Panc1 (cell line): ENCODE measurements around the gene SYTL3. TPM values are rescaled to one million over a fixed set of nuclear protein-coding genes. Genes with fewer than 3 reads are reported as not detected.

Experiments used
- ATAC-seq: fragments of 200-7000 bp; cut with Tn5 transposase; 2 replicates; pipeline ENCODE4 v1.9.1; 2020; ENCODE audit warnings: mild to moderate bottlenecking, moderate library complexity
- BruUV-seq: library from RNA; stranded (reverse); fragments of 400-500 nt; replicated peaks from 2 replicates; lab custom pipeline; 2021; lab: Mats Ljungman, UMichigan
- CTCF ChIA-PET: fragments of 300-600 bp; sonication (Branson Sonifier 250); formaldehyde crosslinking; loops from one replicate; lab custom pipeline; 2022; ENCODE audit warnings: antibody characterized with exemption; lab: Charles Lee
- POLR2A ChIA-PET: fragments of 300-600 bp; sonication (Branson Sonifier 250); formaldehyde crosslinking; loops from one replicate; lab custom pipeline; 2022; ENCODE audit warnings: antibody characterized with exemption; lab: Charles Lee
- DNase-seq: peaks from one replicate; pipeline ENCODE4 v3.0.0-alpha.2; 2010; ENCODE audit warnings: low read depth, low spot score
- H3K27ac ChIP-seq: 2 replicates; pipeline ENCODE4 v1.5.1; 2011; ENCODE audit warnings: mild to moderate bottlenecking, low read length, inconsistent platforms
- H3K27me3 ChIP-seq: fragments of 200-500 bp; sonication (Bioruptor generic); 2 replicates; pipeline ENCODE4 v1.6.0; 2014; ENCODE audit warnings: low read length, inconsistent platforms; ENCODE audit not compliant: control insufficient read depth, insufficient read depth
- H3K36me3 ChIP-seq: fragments of 200-500 bp; sonication (Bioruptor generic); 2 replicates; pipeline ENCODE4 v1.5.1; 2014; ENCODE audit warnings: inconsistent platforms, mild to moderate bottlenecking, low read length, moderate library complexity; ENCODE audit not compliant: control insufficient read depth, insufficient read depth
- H3K4me1 ChIP-seq: 2 replicates; pipeline ENCODE4 v1.5.1; 2011; ENCODE audit warnings: inconsistent platforms, mild to moderate bottlenecking, low read length, moderate library complexity; ENCODE audit not compliant: control insufficient read depth, insufficient read depth
- H3K4me3 ChIP-seq, 2 experiments: 2 replicates each; pipeline ENCODE4 v1.5.1; 2011 to 2012; ENCODE audit warnings: low read depth in 2 of 2, low read length in 2 of 2, mild to moderate bottlenecking in 2 of 2, inconsistent platforms in 1 of 2, moderate library complexity in 1 of 2
- H3K9me3 ChIP-seq: fragments of 200-500 bp; sonication (Bioruptor generic); 2 replicates; pipeline ENCODE4 v1.5.1; 2014; ENCODE audit warnings: low read depth, mild to moderate bottlenecking, inconsistent platforms, low read length, moderate library complexity; ENCODE audit not compliant: control insufficient read depth, insufficient read depth
- CTCF ChIP-seq: fragments of 450-650 bp; IDR thresholded peaks from 2 replicates; pipeline ENCODE4 v1.5.1; 2017; ENCODE audit warnings: mild to moderate bottlenecking
- POLR2AphosphoS5 ChIP-seq: IDR thresholded peaks from 2 replicates; pipeline ENCODE4 v1.6.1; 2012; ENCODE audit warnings: mild to moderate bottlenecking, low read depth, low read length, moderate library complexity
- REST ChIP-seq, 2 experiments: IDR thresholded peaks; 2 replicates each; pipeline ENCODE4 v1.6.1; 2011 to 2012; ENCODE audit warnings: low read depth in 2 of 2, control low read depth in 1 of 2, low read length in 1 of 2, mild to moderate bottlenecking in 1 of 2, moderate library complexity in 1 of 2; ENCODE audit not compliant: insufficient read depth in 1 of 2
- SIN3A ChIP-seq: IDR thresholded peaks from 2 replicates; pipeline ENCODE4 v1.6.1; 2012; ENCODE audit warnings: low read depth, mild to moderate bottlenecking, low read length, moderate library complexity, borderline replicate concordance; ENCODE audit not compliant: insufficient read depth
- TCF7L2 ChIP-seq: IDR thresholded peaks from 2 replicates; pipeline ENCODE4 v1.6.1; 2011; ENCODE audit warnings: mild to moderate bottlenecking, low read depth, low read length, inconsistent platforms
- in situ Hi-C: cut with HindIII; loops from 2 replicates; pipeline ENCODE4 v1.10.0; 2016; ENCODE audit warnings: low sequenced_read_pairs, low pct_unique_long_range_greater_than_20kb
- intact Hi-C: fragments of 100-400 bp; cut with micrococcal nuclease; formaldehyde crosslinking; loops from one replicate; pipeline ENCODE4 v1.10.0; 2022; ENCODE audit not compliant: unreplicated experiment
- total RNA-seq: library from RNA; stranded (reverse); gene quantifications from one replicate; pipeline ENCODE4 v1.2.1, GENCODE V29; 2021; ENCODE audit not compliant: unreplicated experiment

Gene SYTL3
- total RNA-seq, 1 experiment from 2014 or later = 1.4 TPM

DNA sequence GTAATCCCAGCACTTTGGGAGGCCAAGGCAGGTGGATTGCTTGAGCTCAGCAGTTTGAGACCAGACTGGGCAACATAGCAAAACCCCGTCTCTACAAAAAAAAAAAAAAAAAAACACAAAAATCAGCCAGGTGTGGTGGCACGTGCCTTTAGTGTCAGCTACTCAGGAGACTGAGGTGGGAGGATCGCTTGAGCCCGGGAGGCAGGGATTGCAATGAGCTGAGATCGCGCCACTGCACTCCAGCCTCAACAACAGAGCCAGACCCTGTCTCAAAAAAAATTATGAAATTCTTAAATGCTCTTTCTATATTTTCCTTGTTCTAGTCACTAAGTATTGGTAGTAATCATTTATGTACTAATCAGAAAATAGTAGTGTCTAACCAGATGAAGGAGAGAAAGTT, 30.6 kb downstream of the SYTL3 start:
- no peak for ATAC-seq
- Histone ChIP-seq H3K4me3 (no peak overlapping the region), H3K36me3 (no peaks in the 10 kb centered on the region), H3K27ac (no peak overlapping the region), H3K27me3 (no peaks in the 10 kb centered on the region), H3K9me3 (no peaks in the 10 kb centered on the region), H3K4me1 (no peaks in the 10 kb centered on the region; the same call in 1 of the 2 replicates)
- ChIA-PET CTCF (interaction anchor here (0.6 kb wide), 1 partner anchor 11 kb away, joined by 4 read pairs; no protein-coding TSS in a partner anchor), POLR2A (no interaction called here)
- intact Hi-C loops = no loop called here
- no peak for TF ChIP-seq REST (IDR thresholded peaks at IDR 0.05; ENCODE audit: insufficient read depth in 1 of 2, low read depth in 2 of 2, low read length in 1 of 2)
- no peak for TF ChIP-seq SIN3A
- no peak for TF ChIP-seq TCF7L2
- TF ChIP-seq CTCF = no peak
- no peak for TF ChIP-seq POLR2AphosphoS5
- BruUV-seq = no TSS peak
- DNase-seq = no peak
- in situ Hi-C loops = no loop called here

DNA sequence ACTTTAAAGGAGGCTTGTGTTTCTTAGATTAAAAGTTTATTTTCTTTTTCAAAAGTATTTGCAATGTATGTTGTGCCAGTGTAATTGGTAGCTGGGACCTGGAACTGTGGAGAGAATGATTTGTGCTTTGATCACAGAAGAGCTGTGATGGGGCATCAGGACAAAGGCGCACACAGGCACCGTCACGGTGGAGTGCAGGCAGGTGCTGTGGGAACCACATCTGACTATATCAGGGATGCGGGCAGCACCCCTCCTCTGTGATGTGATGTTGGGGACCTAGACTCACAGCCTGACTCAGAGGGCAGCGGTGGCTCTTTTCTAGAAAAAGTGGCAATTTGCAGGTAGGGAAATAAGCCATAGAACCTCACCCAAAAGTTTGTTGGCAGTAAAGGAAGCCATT, 34.5 kb downstream of the SYTL3 start:
- ChIA-PET CTCF (no interaction called here), POLR2A (no interaction called here)
- TF ChIP-seq REST (IDR thresholded peaks at IDR 0.05; ENCODE audit: insufficient read depth in 1 of 2, low read depth in 2 of 2, low read length in 1 of 2) = no peak
- TF ChIP-seq SIN3A = no peak
- TF ChIP-seq TCF7L2 = no peak
- no peak for TF ChIP-seq POLR2AphosphoS5
- TF ChIP-seq CTCF = no peak
- no peak for DNase-seq
- H3K36me3 ChIP-seq = no peaks in the 10 kb centered on the region
- H3K27me3 ChIP-seq = no peaks in the 10 kb centered on the region
- ATAC-seq = no peak
- H3K4me3 ChIP-seq = no peak overlapping the region
- H3K9me3 ChIP-seq = no peaks in the 10 kb centered on the region
- in situ Hi-C loops (no loop called here), intact Hi-C loops (no loop called here)
- BruUV-seq = no TSS peak
- H3K4me1 ChIP-seq = no peaks in the 10 kb centered on the region
- H3K27ac ChIP-seq = no peak overlapping the region
